Stimulated activated CD8-positive, alpha-beta memory T cell treated with anti-CD3 and anti-CD28 coated beads, Interleukin-7, amount 100 ng/mL, for 48 hours (primary cell): ENCODE data around the gene C16orf54.
"Not testable (repeated sequence)": the region's sequence is repeated elsewhere in the genome, so short reads cannot be mapped to it uniquely, and the experiment has no call there.

Experiments used
- DNase-seq, 2 donors: peaks; one replicate each; pipeline ENCODE4 v3.0.0-alpha.2; 2020; ENCODE audit warnings: low read depth in 1 of 2; ENCODE audit errors: extremely low read depth in 1 of 2

Gene C16orf54

DNA sequence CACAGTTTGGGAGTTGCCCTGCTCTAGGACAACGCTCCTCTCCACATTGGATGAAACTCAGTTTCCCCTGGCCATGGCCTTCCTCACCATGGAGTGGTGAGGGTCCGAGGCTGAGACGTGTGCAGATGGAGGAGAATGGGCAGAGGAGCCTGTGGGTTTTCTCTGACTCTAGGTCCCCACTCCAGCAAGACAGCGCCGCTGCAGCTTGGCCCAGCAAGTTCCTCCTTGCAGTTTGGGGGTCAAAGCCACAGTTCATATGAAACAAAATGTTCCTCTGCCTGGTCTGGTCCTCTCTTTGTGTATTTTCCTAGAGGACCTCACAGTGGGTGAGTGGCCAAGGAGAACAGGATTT lies 2.3 kb downstream of the C16orf54 start:
- DNase-seq = no peak

DNA sequence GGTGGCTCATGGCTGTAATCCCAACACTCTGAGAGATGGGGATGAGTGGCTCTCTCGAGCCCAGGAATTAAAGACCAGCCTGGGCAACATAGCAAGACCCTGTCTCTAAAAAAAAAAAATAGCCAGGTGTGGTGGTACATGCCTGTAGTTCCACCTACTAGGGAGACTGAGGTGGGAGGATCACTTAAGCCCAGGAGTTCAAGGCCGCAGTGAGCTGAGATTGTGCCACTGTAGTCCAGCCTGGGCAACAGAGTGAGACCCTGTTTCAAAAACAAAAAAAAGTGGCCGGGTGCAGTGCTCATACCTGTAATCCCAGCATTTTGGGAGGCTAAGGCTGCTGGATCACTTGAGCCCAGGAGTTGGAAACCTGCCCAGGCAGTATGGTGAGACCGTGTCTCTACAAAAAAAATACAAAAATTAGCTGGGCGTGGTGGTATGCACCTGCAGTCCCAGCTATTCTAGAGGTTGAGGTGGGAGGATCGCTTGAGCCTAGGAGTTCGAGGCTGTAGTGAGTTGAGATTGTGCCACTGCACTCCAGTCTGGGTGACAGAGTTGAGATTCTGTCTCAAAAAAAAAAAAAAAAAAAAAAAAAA lies 3.0 kb downstream of the C16orf54 start:
- DNase-seq = no peak

- not testable (repeated sequence) for DNase-seq
Measured at GRCh38 chr16:29740630-29741015, 5.2 kb downstream of the C16orf54 start.

DNA sequence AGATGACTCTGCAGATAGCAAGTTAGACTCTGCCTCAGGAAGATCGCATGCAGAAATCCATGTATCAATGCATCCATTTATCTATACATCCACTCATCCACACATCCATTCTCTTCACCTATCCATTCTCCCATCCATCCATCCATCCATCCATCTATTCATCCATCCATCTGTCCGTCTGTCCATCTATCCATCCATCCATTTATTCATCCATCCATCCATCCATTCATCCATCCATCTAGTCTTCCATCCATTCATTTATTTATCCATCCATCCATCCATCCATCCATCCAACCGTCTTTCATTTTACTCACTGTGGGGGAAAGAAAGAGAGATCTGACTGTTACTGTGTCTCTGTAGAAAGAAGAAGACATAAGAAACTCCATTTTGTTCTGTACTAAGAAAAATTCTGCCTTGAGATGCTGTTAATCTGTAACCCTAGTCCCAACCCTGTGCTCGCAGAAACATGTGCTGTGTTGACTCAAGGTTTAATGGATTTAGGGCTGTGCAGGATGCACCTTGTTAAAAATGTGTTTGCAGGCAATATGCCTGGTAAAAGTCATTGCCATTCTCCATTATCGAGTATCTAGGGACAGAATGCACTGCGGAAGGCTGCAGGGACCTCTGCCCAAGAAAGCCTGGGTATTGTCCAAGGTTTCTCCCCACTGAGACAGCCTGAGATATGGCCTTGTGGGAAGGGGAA lies 5.7 kb downstream of the C16orf54 start:
- not testable (repeated sequence) for DNase-seq

- DNase-seq = no peak
Measured at GRCh38 chr16:29738514-29738913, 7.3 kb downstream of the C16orf54 start.

DNA sequence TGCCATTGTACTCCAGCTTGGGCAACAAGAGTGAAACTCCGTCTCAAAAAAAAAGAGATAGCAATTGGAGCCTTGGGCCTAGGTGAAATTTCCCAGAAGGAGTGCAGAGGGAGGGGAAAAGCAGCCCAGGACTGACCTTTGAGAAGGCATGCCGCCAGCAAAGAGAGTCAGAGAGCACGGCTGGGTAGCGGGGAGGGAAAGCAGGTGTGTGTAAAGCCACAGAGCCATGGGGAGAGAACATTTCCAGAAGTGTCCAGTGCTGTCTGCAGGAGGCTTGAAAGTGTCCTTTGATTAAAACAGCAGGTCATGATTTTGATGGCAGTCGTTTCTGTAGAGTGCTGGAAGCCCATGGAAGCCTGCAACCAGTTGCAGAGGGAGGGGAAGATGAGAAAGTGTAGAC lies 8.1 kb downstream of the C16orf54 start:
- DNase-seq = no peak

DNA sequence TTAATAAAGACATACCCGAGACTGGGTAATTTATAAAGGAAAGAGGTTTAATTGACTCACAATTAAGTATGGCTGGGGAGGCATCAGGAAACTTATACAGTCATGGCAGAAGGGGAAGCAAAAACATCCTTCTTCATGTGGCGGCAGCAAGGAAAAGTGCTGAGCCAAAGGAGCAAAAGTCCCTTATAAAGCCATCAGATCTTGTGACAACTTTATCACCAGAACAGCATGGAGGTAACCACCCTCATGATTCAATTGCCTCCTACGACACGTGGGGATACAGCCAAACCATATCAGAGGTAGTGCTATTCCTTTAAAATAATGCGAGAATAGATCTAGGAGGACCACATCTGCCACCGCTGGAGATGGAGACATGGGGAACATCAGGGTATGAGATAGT lies 9.0 kb downstream of the C16orf54 start:
- no peak for DNase-seq

DNA sequence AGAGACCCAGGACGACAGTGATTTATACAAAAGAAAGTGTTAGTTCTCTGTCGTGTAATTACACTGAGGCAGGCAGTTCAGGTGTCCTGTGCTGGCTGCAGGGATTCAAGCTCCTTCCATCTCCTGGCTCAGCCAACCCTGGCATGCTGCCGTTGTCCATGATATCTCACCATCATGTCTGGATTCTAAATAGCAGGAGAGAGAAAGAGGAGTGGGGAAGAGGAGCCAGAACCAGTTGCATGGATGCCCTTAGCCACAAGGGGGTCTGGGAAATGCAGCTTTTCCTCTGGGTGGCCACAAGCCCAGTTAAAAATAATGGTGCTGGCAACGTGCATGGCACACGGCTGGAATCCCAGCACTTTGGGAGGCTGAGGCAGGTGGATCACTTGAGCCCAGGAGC lies 9.7 kb downstream of the C16orf54 start:
- no peak for DNase-seq

GRCh38 chr16:29734786-29735185 lies 11.0 kb downstream of the C16orf54 start:
- DNase-seq = no peak

DNA sequence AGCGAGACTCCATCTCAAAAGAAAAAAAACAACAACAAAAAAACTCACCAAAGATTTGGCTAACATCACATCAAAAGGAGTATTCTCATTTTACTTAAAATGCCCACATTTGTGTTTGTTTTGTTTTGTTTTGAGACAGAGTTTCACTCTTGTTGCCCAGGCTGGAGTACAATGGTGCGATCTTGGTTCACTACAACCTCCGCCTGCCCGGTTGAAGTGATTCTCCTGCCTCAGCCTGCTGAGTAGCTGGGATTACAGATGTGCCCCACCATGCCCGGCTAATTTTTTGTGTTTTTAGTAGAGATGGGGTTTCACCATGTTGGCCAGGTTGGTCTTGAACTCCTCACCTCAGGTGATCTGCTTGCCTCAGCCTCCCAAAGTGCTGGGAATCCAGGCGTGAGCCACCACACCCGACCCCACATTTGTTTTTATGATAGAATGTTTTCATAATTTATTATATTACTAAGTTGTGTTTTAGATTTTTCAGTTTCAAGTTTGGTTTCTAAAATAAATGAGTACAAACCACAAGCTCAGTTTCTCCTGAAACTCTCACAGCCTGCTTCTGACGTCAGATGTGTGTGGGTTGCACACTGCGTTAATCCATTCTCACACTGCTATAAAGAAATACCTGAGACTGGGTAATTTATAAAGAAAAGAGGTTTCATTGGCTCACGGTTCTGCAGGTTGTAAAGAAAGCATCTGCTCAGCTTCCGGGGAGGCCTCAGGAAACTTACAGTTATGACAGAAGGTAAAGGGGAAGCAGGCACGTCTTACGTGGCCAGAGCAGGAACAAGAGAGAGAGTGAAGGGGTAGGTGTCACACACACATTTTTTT lies 13.8 kb downstream of the C16orf54 start:
- DNase-seq = peak; percentile 37 to 85

GRCh38 chr16:29730649-29731048 lies 15.1 kb downstream of the C16orf54 start:
- no peak for DNase-seq

- no peak for DNase-seq
Measured at GRCh38 chr16:29729116-29729521, 16.7 kb downstream of the C16orf54 start.

DNA sequence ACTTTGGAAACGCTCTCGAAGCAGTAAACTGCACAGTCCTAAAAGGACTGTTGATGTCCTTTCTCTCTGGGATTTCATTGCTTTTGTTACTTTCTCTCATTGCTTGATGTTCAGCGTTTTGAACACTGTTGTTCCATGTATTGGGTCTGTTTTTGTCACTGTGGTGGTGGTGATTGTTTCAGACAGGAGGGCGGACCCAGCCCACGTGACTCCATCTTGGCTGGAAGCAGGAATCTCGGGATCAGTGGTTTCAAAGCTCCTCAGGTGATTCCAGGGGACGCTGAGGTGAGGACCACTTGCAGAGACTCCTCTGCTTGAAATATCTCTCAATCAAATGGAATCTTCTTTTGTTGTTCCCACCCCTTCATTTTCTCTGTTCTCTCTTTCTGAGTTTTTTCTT lies 18.3 kb downstream of the C16orf54 start:
- no peak for DNase-seq

DNA sequence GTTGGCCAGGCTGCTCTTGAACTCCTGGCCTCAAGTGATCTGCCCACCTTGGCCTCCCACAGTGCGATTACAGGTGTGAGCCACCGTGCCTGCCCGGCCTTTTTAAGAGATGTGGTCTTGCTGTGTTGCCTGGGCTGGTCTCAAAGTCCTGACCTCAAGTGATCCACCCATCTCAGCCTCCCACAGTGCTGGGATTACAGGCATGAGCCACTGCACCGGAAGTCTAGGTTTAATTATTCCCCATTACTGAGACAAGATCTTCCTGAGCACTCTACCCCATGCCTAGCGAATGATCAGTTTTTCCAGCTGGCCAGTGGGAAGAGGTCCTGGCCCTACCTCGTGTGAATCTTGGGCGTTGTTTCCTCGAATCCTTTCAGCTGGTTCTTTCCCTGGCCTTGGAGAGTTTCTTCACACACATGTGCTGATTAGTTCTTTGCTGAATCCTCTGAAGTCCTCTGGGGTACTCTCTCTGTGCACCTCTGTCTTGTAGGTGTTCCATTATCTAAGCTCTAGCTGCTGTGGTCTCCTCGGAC lies 18.9 kb downstream of the C16orf54 start:
- DNase-seq = no peak

GRCh38 chr16:29721167-29721879 lies 24.5 kb downstream of the C16orf54 start:
- not testable (repeated sequence) for DNase-seq

- no peak for DNase-seq
Measured at GRCh38 chr16:29720703-29721102, 25.1 kb downstream of the C16orf54 start.

DNA sequence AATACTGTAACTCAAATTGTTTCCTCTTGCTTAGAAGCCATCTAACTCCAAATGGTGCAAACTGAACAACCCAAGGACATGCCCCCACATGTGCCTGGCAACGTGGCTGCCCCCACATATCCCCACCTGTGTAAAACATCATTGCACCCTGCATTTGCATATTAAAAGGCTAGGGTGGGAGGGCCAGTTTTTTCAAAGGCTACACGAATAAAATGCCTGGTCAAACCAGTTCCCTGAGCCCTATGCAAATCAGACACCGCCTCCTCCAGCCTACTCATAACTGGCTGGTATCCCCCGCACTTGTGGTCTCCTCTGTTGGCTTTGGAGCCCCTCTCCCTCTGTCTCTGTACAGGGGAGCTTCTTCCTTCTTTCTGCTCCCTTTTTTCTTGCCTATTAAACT lies 26.7 kb downstream of the C16orf54 start:
- DNase-seq = no peak

GRCh38 chr16:29717113-29717512 lies 28.7 kb downstream of the C16orf54 start:
- no peak for DNase-seq

- no peak for DNase-seq
Measured at GRCh38 chr16:29714972-29715371, 30.8 kb downstream of the C16orf54 start.

GRCh38 chr16:29714396-29714795 lies 31.4 kb downstream of the C16orf54 start:
- no peak for DNase-seq

- DNase-seq = no peak
Measured at GRCh38 chr16:29712809-29713208, 33.0 kb downstream of the C16orf54 start.
